Thyroid gland (tissue), 4 donors: ENCODE measurements around the gene CACNA1D.

ENCODE experiments used
- CTCF ChIP-seq, 6 experiments: fragments of 200-600 bp in 3 of 6; fragments of 450-650 bp in 3 of 6; sonication (generic) in 3 of 6; IDR thresholded peaks; one replicate each; pipeline ENCODE4 v1.5.1; 2016 to 2019; ENCODE audit warnings: antibody characterized with exemption in 6 of 6, mild to moderate bottlenecking in 2 of 6, inconsistent platforms in 1 of 6, moderate library complexity in 1 of 6
- POLR2A ChIP-seq, 2 donors: fragments of 450-650 bp; IDR thresholded peaks; one replicate each; pipeline ENCODE4 v1.6.1; 2017; ENCODE audit warnings: antibody characterized with exemption in 2 of 2, mild to moderate bottlenecking in 2 of 2, moderate library complexity in 1 of 2

GRCh38 chr3:53651927-53652326 lies 157.5 kb downstream of the CACNA1D start:
- TF ChIP-seq CTCF (IDR thresholded peaks at IDR 0.05) (no peak), POLR2A (IDR thresholded peaks at IDR 0.05) (no peak)
